GM18507 (cell line): ENCODE data around the gene CAMK2D.

Source experiments
- DNase-seq: peaks from one replicate; pipeline ENCODE4 v3.0.0; 2011; ENCODE audit warnings: low read depth; ENCODE audit not compliant: insufficient read length; ENCODE audit errors: extremely low spot score
- FAIRE-seq: peaks from 2 replicates; lab custom pipeline; 2011; peaks lifted over from hg19 to GRCh38; lab: Jason Lieb, UNC

Gene CAMK2D

DNA sequence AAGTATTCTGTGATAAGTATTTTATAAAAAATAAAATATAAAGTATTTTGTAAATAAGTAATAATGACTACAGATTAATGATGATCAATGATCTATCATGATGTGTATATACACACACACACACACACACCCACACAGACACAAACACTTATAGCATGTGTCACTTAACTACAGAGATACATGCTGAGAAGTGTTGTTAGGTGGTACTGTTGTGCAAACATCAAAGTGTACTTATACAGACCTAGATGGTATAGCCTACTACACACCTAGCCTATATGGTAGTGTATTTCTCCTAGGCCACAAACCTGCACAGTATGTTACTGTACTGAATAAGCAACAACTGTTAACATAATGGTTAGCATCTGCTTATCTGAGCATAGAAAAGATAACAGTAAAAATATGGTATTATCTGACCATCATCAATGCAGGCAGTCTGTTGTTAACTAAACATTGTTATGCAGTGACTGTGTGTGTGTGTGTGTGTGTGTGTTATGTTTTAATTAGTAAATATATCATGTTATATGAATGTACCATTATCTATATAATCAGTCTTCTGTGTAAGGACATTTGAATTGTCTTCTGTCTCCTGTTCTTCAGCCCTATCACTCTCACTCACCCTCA is 138.2 kb downstream of the CAMK2D start:
- DNase-seq: no peak
- FAIRE-seq: no peak

DNA sequence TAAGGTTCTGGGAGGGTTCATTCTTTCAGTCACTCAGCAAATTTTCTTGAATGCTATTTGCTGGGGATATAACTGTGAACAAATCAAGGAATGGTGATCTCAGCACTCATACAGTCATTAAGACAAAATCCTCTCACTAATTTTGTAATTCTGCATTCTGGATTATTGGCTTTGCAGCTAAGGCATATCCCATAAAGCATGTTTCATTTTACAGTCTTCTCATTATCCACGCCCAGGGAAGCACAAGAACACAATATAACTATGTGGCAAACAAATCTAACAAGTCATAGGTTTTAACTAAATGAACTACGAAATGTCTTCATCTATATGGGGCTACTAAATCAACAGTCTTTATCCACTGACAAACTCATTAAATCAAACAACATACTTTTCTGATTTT is 139.9 kb downstream of the CAMK2D start:
- FAIRE-seq: no peak
- DNase-seq: no peak

DNA sequence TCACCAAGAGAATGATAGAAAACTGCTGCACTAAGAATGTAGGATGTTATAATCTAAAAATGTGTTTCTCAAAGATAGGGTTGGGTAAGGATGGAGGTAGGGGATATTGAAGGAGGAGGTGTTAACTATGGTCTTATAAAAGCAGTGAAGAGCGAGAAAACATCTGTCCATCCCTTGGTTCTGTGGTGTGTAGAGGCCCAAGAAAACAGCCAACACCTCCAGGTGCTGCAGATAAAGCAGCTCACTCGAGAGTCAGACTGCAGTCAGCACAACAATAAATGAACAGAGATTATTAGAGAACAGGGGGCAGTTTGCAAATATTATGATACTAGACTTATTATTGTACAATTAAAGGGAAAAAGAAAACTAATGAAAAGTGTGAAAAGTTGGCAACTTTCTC is 141.5 kb downstream of the CAMK2D start:
- peak; percentile 9 for FAIRE-seq
- DNase-seq: no peak

- DNase-seq: no peak
- no peak for FAIRE-seq
These were observed 142.0 kb downstream of the CAMK2D start for GRCh38 chr4:113619526-113619925.

- FAIRE-seq: peak; percentile 26
- DNase-seq: no peak
These were observed 143.3 kb downstream of the CAMK2D start for GRCh38 chr4:113618205-113618604.

DNA sequence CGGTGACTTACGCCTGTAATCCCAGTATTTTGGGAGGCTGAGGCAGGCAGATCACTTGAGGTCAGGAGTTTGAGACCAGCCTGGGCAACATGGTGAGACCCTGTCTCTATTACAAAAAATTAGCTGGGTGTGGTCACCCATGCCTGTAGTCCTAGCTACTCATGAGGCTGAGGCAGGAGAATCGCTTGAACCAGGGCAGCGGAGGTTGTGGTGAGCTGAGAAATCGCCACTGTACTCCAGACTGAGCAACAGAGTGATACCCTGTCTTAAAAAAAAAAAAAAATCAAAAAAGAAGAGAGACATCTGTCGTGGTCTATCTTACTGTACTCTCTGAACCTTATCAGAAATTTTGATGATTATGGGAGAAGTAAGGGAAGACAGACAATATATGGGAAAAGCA is 144.3 kb downstream of the CAMK2D start:
- FAIRE-seq (no peak), DNase-seq (no peak)

DNA sequence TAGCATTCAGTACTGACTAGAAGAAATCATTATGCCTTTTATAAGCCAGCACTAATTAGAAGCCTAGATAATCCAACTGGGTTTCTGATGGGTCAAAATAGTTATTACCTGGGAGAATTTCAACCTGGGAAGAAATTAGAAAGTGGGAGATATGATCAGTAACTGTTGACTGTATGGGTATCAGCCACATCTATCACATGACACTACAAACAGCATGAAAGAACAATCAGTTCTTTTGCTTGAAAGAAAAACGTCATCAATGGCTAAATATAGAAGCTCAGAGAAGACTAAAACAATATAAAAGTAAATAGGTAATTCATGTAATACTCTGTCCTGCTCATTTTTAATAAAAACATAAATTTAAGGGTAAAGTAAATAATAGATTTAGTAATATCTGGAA is 145.1 kb downstream of the CAMK2D start:
- FAIRE-seq (no peak), DNase-seq (no peak)

GRCh38 chr4:113614414-113614813 is 147.1 kb downstream of the CAMK2D start:
- DNase-seq (no peak), FAIRE-seq (peak; percentile 5)

DNA sequence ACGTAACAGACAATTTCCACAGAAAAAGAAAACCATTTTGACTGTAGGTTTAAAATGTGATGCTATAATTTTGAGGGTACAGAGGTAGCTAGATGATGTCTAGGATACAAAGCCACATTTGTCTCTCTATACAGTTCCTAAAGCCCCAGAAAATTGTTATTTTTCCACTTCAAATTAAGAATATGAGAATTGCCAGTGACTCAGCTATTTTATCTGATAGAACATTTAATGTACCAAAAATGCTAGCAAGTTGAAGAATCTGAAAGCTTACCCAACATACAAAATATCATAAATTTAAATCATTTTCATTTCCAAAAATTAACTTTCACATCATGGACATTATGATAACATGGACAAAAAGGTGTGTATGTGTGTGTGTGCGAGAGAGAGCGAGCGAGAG is 148.0 kb downstream of the CAMK2D start:
- DNase-seq: no peak
- no peak for FAIRE-seq

DNA sequence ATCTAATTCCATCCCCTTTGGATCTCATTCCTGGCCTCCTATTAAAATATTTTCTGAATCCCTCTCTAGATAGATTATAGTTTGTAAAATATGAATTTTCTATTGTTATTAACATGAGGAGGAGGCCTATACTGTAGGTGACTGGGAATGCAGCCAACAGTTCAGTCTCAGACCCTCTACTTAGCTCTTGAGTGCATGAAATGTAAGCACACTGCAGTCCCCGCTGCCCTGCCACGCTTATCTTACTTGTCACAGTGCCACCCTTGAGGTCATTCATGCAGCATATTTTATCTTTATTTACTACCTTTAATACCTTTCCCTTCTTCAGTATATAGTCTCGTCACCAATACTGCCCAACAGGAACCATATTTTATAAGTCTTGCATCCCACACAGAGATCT is 151.0 kb downstream of the CAMK2D start:
- DNase-seq (no peak), FAIRE-seq (no peak)

DNA sequence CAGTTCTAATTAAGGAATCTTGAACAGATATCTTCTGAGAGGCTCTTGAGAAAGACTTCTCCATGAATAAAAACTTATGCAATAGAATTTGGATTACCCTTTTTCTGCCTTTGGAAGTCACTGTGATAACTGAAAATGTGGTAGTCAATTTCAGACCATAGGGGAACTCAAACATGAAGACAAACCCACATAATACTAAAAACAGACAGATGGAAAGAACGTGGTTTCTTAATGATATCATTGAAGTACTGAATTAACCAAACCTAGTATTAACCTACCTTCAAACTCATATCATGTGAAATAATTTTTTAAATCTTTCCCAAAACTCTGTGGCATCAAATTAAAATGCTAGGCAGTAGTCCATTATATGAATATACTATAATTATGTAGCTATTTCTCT is 153.5 kb downstream of the CAMK2D start:
- DNase-seq (no peak), FAIRE-seq (peak; percentile 21)

- peak; percentile 18 for FAIRE-seq
These were observed 154.3 kb downstream of the CAMK2D start for GRCh38 chr4:113607147-113607720.

DNA sequence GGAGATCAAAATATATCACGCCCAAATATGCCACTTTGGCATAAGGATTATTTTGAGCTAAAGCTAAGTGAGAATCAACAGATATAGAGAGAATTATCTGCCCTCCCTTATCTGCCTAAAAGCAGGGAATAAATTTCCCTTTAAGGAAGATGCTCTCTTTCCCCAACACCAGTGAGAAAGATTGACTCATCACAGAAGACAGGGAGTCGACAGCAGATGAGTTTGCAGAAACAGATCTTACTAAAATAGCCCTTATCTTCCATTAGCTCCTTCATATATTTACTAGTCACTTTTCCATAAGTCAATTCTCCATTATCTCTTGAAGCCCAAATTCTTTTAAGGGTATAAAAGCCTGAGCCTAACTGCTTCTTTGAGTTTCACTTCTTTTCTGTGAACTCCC is 156.6 kb downstream of the CAMK2D start:
- no peak for DNase-seq
- no peak for FAIRE-seq

More at GRCh38 chr4:113607147-113607720, 154.3 kb downstream of the CAMK2D start:
- no peak for DNase-seq

GRCh38 chr4:113603911-113604310 is 157.6 kb downstream of the CAMK2D start:
- FAIRE-seq (no peak), DNase-seq (no peak)

- DNase-seq: no peak
- peak; percentile 51 for FAIRE-seq
These were observed 158.8 kb downstream of the CAMK2D start for GRCh38 chr4:113602646-113603228.

- DNase-seq: no peak
- no peak for FAIRE-seq
These were observed 159.9 kb downstream of the CAMK2D start for GRCh38 chr4:113601636-113602035.

DNA sequence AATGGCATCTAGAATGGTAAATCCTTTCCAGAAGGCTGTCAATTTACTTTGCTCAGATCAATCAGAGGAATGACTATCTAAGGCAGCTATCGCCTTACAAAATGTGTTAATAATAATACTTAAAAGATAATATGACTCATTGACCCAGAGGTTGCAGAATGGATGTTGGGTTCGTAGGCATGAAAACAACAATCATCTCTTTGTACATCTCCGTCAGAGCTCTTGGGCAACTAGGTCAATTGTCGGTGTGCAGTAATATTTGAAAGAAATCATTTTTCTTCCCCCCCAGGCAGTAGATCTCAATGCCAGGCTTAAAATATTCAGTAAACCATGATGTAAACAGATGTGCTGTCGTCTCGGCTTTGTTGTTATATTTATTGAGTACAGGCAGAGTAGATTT is 165.1 kb downstream of the CAMK2D start:
- DNase-seq (no peak), FAIRE-seq (no peak)

DNA sequence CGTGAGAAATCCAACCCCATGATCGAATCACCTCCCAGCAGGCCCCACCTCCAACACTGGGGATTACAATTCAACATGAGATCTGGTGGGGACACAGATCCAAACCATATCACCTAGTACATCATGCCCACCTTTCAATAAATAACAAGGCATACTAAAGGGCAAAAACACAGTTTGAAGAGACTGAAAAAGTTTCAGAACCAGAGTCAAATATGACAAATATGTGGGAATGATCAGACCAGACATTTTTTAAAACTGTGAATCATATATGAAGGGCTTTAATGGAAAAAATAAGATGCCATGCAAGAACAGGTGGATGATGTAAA is 167.3 kb downstream of the CAMK2D start:
- peak; percentile 26 for FAIRE-seq
- DNase-seq: no peak

DNA sequence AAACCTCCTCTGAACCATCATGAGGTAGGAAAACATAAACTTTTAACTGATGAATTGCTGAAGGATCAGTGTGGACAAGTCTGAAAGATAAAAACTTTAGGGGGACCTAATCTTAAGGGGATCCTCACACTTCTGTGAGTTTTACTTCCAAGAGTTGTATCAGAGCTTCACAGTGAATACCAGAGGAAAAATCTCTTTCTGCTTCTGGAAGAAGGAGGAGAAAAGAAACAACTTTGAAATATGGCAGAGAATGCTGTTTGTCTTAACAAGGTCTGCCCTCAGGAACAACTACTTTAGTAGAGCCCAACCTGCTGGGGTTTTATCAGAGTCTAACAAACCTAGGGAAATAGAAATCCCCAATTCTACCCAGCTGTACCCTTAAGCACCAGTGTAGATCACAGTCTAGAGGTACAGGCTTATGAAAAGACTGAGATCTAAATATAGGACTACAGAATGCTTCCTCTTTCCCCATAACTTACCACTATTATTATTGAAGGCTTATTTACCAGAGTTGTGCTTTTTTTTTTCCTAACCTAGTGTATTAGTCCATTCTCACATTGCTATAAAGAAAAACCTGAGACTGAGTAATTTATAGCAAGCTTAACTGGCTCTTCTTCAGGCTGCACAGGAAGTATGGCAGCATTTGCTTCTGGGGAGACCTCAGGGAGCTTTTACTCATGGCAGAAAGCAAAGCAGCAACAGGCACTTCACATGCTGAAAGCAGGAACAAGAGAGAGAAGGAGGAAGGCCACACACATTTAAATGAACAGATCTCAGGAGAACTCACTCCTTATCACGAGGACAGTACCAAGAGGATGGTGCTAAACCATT is 167.9 kb downstream of the CAMK2D start:
- FAIRE-seq (peak; percentile 71), DNase-seq (no peak)

DNA sequence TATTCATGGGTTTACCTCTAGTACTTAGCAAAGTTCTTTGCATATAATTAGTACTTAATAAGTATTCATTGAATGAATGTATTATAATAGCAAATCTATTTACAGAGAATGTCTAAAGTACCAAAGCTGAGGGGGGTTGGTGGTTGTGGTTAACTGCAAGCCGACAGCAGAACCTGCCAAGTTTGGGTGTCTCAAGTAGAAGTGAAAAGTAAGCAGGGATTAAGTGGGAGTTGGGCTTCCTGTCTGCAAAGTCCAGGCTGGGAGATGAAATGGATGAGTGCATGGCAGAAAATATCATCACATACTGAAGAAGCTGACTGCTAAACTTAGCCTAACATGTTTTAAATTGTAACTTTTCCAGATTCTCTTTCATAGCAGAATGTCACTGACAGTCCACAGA is 169.6 kb downstream of the CAMK2D start:
- FAIRE-seq (no peak), DNase-seq (no peak)
